ENCODE results near the gene IL3RA.
A peak's percentile ranks its signal among the peaks of the same experiment; 100 is the strongest.
"Not testable (repeated sequence)": the region's sequence is repeated elsewhere in the genome, so short reads cannot be mapped to it uniquely, and the experiment has no call there.

IL3RA gene

GRCh38 chrX:1306909-1307625, 29.5 kb upstream of the IL3RA start:
- H3K4me1 ChIP-seq = no peaks in the 10 kb centered on the region
- no peaks in the 10 kb centered on the region for H3K27me3 ChIP-seq
- peaks cover 7% of the 10 kb centered on the region; the same call in 1 of the 2 replicates for H3K9me3 ChIP-seq

GRCh38 chrX:1307626-1308340, 28.8 kb upstream of the IL3RA start:
- H3K36me3 ChIP-seq = no peaks in the 10 kb centered on the region
- no peaks in the 10 kb centered on the region for H3K27me3 ChIP-seq
- H3K4me1 ChIP-seq = peaks cover 4% of the 10 kb centered on the region; the same call in 1 of the 2 replicates
- no peak overlapping the region for H3K4me3 ChIP-seq
- H3K9me3 ChIP-seq = peaks cover 7% of the 10 kb centered on the region; the same call in 1 of the 2 replicates
- no peak overlapping the region for H3K9ac ChIP-seq
- H3K27ac ChIP-seq = no peak overlapping the region
- TF ChIP-seq Cebpa-rat (IDR thresholded peaks at IDR 0.05) = no peak
- no peak overlapping the region for H3K4me2 ChIP-seq
- no peaks in the 10 kb centered on the region for H4K20me1 ChIP-seq

More at GRCh38 chrX:1306909-1307625, 29.5 kb upstream of the IL3RA start:
- Histone ChIP-seq H3K27ac (no peak overlapping the region), H4K20me1 (no peaks in the 10 kb centered on the region), H3K4me3 (no peak overlapping the region), H3K9ac (no peak overlapping the region), H3K4me2 (no peak overlapping the region), H3K36me3 (no peaks in the 10 kb centered on the region)
- TF ChIP-seq Cebpa-rat (IDR thresholded peaks at IDR 0.05) = no peak

GRCh38 chrX:1308476-1308875, 28.1 kb upstream of the IL3RA start:
- Histone ChIP-seq H3K4me2 (no peak overlapping the region), H3K27ac (no peak overlapping the region), H4K20me1 (no peaks in the 10 kb centered on the region), H3K36me3 (no peaks in the 10 kb centered on the region), H3K9me3 (peaks cover 7% of the 10 kb centered on the region; the same call in 1 of the 2 replicates), H3K9ac (no peak overlapping the region), H3K4me3 (no peak overlapping the region), H3K4me1 (peaks cover 7% of the 10 kb centered on the region; the same call in 1 of the 2 replicates), H3K27me3 (no peaks in the 10 kb centered on the region)
- no peak for TF ChIP-seq Cebpa-rat (IDR thresholded peaks at IDR 0.05)

GRCh38 chrX:1308917-1309316, 27.7 kb upstream of the IL3RA start:
- not testable (repeated sequence) for H3K9ac ChIP-seq, H3K9me3 ChIP-seq, H3K27me3 ChIP-seq, H3K4me2 ChIP-seq, H3K36me3 ChIP-seq, H3K4me1 ChIP-seq, H3K4me3 ChIP-seq, H4K20me1 ChIP-seq, H3K27ac ChIP-seq

GRCh38 chrX:1313788-1314187, 22.8 kb upstream of the IL3RA start:
- no peaks in the 10 kb centered on the region for H4K20me1 ChIP-seq
- H3K27me3 ChIP-seq = no peaks in the 10 kb centered on the region
- peaks cover 5% of the 10 kb centered on the region; the same call in 1 of the 2 replicates for H3K9me3 ChIP-seq
- H3K27ac ChIP-seq = no peak overlapping the region
- H3K4me2 ChIP-seq = no peak overlapping the region
- no peak overlapping the region for H3K9ac ChIP-seq
- no peak overlapping the region for H3K4me3 ChIP-seq
- H3K4me1 ChIP-seq = peaks cover 7% of the 10 kb centered on the region; the same call in 1 of the 2 replicates
- no peak for TF ChIP-seq Cebpa-rat (IDR thresholded peaks at IDR 0.05)
- no peaks in the 10 kb centered on the region for H3K36me3 ChIP-seq

- Histone ChIP-seq H3K4me1 (peaks cover 7% of the 10 kb centered on the region; the same call in 1 of the 2 replicates), H3K4me2 (no peak overlapping the region), H3K4me3 (no peak overlapping the region), H3K27ac (no peak overlapping the region), H3K9me3 (peaks cover 5% of the 10 kb centered on the region; the same call in 1 of the 2 replicates), H4K20me1 (no peaks in the 10 kb centered on the region), H3K27me3 (no peaks in the 10 kb centered on the region), H3K36me3 (no peaks in the 10 kb centered on the region), H3K9ac (no peak overlapping the region)
- no peak for TF ChIP-seq Cebpa-rat (IDR thresholded peaks at IDR 0.05)
These were observed 20.1 kb upstream of the IL3RA start for GRCh38 chrX:1316527-1316926.

- Histone ChIP-seq H3K4me1 (peaks cover 24% of the 10 kb centered on the region), H3K9me3 (peaks cover 1% of the 10 kb centered on the region; the same call in 1 of the 2 replicates), H4K20me1 (no peaks in the 10 kb centered on the region), H3K4me2 (no peak overlapping the region), H3K27ac (no peak overlapping the region), H3K9ac (no peak overlapping the region), H3K4me3 (no peak overlapping the region), H3K36me3 (no peaks in the 10 kb centered on the region), H3K27me3 (no peaks in the 10 kb centered on the region)
- TF ChIP-seq Cebpa-rat (IDR thresholded peaks at IDR 0.05) = no peak
These were observed 14.9 kb upstream of the IL3RA start for GRCh38 chrX:1321674-1322073.

GRCh38 chrX:1322393-1322792, 14.2 kb upstream of the IL3RA start:
- no peaks in the 10 kb centered on the region for H3K27me3 ChIP-seq
- no peak overlapping the region for H3K4me3 ChIP-seq
- TF ChIP-seq Cebpa-rat (IDR thresholded peaks at IDR 0.05) = no peak
- H3K27ac ChIP-seq = no peak overlapping the region
- no peak overlapping the region for H3K9ac ChIP-seq
- no peaks in the 10 kb centered on the region for H3K9me3 ChIP-seq
- no peaks in the 10 kb centered on the region for H4K20me1 ChIP-seq
- H3K4me1 ChIP-seq = peaks cover 32% of the 10 kb centered on the region
- H3K36me3 ChIP-seq = no peaks in the 10 kb centered on the region
- no peak overlapping the region for H3K4me2 ChIP-seq

GRCh38 chrX:1323315-1323714, 13.3 kb upstream of the IL3RA start:
- Histone ChIP-seq H3K4me3 (no peak overlapping the region), H3K9me3 (no peaks in the 10 kb centered on the region), H3K27ac (no peak overlapping the region)

GRCh38 chrX:1325515-1326116, 11.0 kb upstream of the IL3RA start:
- no peak overlapping the region for H3K4me3 ChIP-seq
- no peaks in the 10 kb centered on the region for H4K20me1 ChIP-seq
- H3K4me1 ChIP-seq = peaks cover 64% of the 10 kb centered on the region
- H3K27me3 ChIP-seq = no peaks in the 10 kb centered on the region
- peak overlapping the region; percentile 51; the same call in 1 of the 2 replicates for H3K27ac ChIP-seq
- H3K36me3 ChIP-seq = no peaks in the 10 kb centered on the region
- peak overlapping the region; percentile 53; the same call in 1 of the 2 replicates for H3K9ac ChIP-seq
- peak overlapping the region; percentile 62 for H3K4me2 ChIP-seq
- no peak for TF ChIP-seq Cebpa-rat (IDR thresholded peaks at IDR 0.05)
- H3K9me3 ChIP-seq = no peaks in the 10 kb centered on the region

More at GRCh38 chrX:1323315-1323714, 13.3 kb upstream of the IL3RA start:
- Histone ChIP-seq H3K9ac (no peak overlapping the region), H4K20me1 (no peaks in the 10 kb centered on the region), H3K36me3 (no peaks in the 10 kb centered on the region), H3K4me2 (no peak overlapping the region), H3K27me3 (no peaks in the 10 kb centered on the region), H3K4me1 (peaks cover 41% of the 10 kb centered on the region)
- no peak for TF ChIP-seq Cebpa-rat (IDR thresholded peaks at IDR 0.05)
